COR-L47 (cell line): ENCODE results near the gene ZBTB43.

Experiments used
- DNase-seq: peaks from one replicate; lab custom pipeline; 2025; lab: John Stamatoyannopoulos, UW

ZBTB43 gene

DNA sequence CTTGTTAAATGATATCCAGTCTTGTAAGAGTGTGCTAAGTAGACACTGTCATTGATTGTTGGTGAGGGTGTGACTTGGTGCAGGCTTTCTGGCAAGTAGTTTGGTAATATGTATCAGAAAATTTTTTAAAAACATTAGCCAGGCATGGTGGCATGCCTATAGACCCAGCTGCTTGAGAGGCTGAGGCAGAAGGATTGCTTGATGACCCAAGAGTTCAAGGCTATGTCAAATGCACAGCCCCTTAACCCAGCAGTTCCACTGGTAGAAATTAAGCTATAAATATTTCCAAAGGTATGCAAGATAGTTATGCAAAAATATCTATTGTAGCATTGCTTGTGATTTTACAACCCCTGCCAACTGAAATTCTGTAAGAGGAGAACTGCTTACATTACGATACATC lies 24.2 kb downstream of the ZBTB43 start:
- DNase-seq = no peak

DNA sequence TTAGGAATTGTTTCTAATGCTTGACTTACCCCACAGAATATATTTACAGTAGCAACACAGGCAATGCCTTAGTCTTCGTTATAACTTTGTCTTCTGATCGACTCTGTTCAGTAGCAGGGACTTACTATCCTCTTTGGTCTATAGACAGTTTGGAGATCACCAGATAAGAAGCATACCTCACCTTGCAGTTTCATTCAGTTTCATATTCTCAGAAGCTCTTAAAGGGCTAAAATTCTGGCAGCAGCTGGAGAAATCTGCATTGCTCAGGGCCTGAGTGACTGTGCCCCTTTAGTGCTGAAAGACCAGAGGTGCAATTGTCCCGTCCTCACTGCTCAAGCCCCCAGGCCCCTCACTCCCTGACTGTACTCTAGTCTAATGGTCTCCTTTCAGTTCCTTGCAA lies 26.0 kb downstream of the ZBTB43 start:
- DNase-seq = no peak

DNA sequence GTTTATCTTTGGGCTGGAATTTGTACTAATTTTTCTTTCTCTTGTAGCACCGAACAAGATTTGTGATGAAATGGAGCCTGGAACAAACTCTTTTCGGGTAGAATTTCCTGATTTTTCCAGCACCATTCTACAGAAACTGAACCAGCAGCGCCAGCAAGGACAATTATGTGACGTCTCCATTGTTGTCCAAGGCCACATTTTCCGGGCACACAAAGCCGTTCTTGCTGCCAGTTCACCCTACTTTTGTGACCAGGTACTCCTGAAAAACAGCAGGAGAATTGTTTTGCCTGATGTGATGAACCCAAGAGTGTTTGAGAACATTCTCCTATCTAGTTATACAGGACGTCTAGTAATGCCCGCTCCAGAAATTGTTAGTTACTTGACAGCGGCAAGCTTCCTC lies 27.6 kb downstream of the ZBTB43 start:
- no peak for DNase-seq

DNA sequence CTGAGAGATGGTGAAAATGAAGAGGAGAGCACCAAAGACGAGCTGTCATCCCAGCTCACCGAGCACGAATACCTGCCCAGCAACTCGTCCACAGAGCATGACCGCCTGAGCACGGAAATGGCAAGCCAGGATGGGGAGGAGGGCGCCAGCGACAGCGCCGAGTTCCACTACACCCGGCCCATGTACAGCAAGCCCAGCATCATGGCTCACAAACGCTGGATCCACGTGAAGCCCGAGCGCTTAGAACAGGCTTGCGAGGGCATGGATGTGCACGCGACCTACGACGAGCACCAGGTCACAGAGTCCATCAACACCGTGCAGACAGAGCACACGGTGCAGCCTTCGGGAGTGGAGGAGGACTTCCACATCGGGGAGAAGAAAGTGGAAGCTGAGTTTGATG lies 28.2 kb downstream of the ZBTB43 start:
- DNase-seq = no peak

DNA sequence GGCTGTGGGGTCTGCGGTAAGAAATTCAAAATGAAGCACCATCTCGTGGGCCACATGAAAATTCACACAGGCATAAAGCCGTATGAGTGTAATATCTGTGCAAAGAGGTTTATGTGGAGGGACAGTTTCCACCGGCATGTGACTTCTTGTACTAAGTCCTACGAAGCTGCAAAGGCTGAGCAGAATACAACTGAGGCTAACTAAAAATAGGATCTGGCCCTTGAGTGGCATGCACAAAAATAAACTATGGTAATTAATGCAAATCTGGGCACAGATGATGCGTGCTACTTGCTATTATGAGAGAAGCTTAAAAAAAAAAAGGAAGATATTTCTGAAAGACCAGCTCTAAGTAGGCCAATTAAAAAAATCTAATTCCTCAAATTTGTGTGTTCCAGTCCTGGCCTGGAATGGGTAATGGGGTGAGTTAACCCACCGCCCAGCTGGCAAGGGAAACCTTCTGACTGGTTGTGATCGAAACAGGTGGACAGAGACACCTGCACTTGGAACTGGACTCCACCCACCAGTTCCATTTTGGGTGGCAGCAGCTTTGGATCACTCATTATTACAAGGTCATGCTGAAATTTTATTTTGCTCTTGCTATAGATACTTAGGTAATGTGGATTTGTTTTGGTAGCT lies 29.0 kb downstream of the ZBTB43 start:
- no peak for DNase-seq

DNA sequence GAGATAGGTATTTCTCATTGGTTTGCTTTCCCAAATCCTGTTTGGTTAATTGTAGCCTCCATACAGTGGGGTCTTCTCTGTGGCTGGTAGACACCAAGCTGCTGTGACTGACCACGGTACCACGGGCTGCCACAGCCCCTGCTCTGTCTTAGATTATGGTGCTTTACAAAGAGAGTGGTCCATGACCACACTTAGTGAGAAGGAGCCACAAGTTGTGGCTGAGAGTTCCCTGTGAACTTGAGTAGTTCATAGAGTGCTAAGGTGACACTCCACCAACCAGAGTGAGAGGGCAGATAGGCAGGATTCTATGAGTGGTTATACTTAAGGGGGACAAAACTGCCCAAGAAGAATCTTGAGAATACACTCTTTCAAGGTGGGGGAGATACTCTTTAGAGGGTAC lies 29.8 kb downstream of the ZBTB43 start:
- no peak for DNase-seq

DNA sequence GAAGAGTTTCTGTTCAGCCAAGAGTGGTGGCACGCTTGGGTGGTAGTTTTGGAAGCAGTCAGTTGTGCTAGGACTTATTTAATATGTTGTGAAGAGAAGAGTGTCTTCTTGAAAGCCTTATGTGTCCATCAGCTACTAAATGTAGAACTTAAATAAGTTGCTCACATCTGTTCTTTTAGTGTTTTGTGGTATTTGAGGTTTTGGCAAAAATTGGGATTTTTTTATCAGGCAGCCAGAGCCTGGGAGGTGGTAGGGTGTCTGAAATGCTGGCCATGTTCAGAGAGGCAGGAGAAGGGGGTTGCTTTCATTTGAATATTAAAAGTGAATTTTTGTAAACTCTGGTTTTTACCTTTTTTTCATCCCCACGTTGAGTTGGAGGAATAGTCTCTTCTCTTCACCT lies 31.4 kb downstream of the ZBTB43 start:
- no peak for DNase-seq

DNA sequence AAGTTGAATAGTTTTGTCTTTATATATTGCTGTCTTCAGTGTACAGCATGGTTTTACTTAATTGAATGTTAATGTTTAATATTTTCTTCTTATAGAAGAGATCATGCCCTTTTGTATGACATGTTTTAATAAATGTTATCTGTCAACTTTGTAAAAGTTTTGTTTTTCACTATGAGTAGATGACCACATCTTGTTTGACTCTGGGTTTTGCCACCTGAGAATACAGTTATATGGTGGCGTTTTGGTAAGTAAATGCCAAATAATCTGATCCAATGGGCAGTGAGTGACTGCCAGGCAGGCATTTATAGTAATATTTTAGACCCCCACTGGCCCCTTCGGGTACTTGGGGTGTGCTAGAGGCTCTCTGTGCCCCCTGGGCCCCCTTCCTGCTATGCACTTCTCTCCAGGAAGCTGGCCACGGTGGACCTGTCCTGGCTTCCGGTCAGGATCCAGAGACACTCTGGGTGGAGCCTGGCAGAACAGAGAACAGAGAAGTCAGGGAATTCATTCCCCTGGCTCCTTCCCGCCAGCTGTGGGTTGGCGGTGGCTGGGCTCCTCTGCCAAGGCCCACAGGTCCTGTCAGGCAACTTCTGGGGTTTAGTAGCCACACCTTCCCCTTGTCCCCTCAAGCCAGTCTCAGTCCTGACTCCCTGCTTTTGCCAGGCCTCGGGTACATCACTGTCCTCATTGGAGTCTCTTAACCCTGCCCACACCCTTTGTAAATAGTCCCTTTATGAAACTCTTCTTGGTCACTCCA lies 33.4 kb downstream of the ZBTB43 start:
- no peak for DNase-seq

DNA sequence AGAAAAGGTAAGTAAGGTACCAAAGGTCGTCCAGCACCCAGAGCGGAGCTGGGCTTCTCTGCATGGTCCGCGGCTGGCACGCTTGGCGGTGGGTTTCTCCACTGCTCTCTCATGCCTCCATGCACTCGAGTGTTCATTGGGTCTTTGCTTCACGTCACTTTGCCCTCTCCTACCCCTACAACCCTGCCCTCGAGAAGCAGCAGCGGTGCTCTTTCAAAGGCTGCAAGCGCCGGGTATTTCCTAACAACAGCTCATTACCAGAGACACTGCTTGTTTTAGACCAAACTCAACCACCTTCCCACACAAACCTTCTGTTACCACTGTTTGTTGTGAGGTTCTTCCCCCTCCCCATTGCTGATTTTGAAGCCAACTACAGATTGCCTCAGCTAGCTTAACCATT lies 34.1 kb downstream of the ZBTB43 start:
- no peak for DNase-seq

DNA sequence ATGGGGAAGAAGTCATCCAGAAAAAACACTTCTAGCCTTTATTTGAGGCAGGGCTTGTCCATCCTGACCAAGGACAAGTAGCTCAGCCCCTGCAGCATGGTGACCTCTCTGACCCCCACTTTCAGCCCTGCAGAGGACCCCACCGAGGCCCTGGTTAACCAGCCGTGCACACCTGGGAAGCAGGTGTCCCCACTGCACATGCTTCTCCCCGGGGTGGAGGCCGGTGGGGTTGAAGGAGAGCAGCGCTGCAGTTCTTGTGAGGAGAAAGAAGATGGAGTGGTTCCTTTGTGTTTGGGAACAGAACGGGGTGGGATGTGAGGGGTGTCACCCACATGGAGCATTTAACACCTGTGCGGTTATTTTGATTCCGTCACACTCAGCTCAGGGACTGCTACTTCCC lies 34.5 kb downstream of the ZBTB43 start:
- no peak for DNase-seq

DNA sequence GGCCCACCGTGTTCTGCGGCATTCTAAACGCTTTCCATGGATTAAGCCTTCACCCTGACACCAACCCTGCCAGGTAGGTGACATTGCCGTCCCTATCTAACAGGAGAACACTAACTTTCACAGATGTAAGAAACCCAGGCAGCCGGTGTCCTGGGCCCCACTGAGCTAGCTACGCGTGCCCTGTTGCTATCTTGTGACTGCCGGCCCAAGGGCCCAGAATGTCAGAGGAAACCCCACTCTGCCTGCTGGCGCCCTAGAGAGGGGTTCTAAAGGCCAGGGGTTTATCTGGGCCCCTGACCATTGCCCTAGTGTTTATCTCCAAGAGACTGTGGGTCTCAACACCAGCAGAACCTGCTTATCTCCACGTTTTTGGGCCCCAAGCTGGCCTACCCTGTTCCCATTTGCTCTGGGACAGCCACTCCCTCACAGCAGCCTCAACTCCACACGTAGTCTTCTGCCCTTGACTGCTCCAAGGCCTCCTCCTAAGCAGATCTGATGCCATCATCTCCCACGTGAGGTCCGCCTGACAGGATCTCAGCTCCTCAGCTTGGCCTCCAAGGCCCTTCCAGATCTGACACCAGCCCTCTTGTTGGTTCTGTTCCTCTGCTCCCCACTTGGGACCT lies 37.5 kb downstream of the ZBTB43 start:
- no peak for DNase-seq

DNA sequence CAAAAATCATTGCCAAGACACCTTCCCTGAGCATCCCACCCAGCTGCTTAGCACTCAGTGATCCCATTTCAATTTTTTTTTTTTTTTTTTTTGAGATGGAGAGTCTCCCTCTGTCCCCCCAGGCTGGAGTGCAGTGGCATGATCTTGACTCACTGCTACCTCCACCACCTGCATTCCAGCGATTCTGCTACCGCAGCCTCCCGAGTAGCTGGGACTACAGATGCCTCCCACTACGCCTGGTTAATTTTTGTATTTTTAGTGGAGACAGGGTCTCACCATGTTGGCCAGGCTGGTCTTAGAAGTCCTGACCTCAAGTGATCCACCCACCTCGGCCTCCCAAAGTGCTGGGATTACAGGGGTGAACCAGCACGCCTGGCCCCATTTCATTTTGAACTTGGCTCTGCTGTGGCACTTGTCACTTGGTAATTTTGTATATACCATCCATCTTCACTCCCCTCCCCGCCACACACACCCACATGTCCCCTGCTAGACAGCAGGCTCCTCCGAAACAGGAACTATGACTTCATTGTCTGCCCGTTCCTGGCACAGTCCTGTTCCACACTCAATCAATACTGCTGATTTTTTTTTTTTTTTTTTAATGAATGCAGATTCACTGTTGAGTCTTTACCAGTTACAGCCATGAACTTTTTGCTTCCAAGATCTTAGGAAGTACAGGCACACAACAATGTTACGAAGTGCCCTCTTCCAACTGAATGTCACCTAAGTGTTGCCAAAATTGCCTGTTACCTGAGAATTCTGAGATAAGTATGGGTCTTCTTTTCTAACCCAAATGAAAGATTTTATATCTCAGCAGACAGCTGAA lies 38.3 kb downstream of the ZBTB43 start:
- no peak for DNase-seq

DNA sequence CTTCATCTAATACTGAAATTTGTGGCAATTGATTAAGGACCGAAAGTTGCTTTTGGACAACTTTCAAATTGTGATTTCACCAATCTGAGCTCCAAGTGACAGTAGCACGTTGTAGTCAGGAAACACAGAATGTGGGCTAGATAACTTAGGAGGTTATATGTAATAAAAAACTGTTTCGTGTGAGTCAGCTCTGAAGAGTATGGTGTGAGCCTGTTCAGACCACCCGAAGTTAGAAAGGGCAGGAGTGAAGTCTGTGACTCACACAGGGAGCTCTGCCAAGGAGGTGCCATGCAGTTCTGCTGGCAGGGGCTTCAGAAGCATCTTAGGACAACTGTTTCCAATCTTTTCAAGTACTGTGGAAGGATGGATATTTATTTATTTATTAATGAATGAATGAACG lies 39.2 kb downstream of the ZBTB43 start:
- DNase-seq = no peak

DNA sequence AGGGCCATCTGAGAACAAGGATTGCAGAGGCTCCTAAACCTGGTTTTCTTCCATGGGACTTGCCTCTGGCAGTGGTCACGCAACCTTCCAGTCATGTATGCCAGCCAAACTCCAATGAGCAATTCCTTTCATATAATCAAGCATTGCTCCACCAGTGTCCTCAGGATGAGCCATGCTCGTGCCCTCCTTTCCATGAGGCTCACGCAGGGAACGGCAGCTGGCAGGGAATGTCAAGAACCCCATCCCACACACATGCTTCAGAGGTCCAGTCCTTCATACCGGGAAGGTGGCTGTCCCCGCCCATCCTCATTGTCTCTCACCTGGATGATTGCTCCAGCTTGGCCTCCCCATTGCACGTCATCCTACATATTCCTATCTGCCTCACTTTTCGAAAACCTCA lies 42.2 kb downstream of the ZBTB43 start:
- no peak for DNase-seq

DNA sequence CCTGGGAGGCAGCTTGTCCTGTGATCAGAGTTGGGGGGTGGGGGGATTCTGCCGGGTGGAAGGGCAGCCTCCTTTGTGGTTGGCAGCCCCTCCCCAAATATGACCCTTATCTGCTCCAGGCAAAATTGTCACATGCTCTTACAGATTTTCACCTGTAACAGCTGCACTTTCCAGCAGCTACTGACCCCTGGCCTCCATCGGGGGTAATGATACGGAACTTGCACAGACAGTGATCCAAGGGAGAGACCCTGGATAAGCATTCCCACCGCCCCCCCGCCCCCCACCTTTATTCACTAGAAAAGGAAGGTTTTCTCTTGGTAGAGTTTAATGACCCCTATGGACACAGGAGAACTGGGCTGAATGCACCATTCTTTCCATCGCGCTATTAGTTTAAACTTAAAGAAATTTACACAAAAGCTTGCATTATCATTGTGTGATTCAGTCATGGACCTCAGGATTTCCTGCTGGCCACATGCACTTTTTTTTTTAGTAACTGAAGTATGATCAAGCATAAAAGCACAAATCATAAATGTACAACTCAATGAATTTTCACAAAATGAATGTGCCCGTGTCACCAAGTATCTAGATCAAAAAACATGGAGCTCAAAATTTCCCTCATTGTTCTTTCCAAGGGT lies 44.9 kb downstream of the ZBTB43 start:
- DNase-seq = no peak

DNA sequence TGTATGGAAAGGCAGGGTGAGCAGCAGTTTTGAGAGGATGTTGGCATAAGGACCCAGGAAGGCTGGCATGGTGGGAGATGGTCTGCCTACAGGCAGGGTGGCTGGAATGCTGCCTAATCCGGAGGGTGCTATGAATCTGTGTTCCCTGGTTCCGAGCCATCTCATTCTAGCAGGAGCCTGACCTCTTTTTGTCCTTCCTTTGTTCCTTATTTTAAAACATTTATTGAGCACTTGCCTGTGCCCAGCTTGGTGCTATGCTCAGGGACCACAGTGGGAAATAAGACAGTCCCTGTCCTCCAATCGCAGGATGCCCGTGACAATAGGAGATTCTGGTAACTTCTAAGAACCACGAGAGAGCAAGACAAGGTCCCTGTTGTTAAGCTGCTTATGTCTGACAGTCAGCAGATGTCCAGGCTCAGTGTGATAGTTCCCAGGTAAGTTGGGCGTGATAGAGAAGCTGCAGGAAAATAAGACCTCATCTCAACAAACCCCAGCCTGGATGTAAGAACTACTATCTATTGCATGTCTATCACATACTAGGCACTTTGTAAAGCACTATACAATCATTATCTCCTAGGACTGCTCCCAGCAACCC lies 46.5 kb downstream of the ZBTB43 start:
- no peak for DNase-seq

DNA sequence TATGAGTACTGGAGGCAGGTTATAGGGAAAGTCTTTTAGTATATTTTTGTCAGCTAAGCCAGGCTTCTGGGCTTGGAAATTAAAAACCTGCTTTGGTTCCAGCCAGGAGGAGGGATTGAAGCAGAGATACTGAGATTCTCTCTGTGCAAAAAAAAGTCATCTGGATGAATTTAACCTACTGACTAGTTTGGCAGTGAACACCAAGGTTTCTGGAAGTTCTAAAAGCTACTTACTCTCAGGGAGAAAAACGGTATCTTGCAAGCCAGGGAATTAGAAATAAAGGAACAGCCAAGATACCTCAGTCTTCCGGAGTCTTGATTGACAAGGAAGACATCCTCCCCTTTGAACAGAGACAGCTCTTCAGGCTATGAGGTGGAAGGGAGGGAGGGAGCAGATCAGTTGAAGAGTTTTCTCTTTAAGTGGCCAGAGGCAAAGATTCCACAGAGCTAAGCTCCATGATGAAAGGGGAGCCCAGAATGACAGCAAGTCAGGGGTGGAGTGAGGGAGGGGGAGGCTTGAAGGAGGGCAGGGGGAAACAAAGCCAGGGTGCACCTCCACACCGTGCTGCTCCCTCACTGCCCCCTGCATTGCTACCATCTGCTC lies 47.3 kb downstream of the ZBTB43 start:
- no peak for DNase-seq

DNA sequence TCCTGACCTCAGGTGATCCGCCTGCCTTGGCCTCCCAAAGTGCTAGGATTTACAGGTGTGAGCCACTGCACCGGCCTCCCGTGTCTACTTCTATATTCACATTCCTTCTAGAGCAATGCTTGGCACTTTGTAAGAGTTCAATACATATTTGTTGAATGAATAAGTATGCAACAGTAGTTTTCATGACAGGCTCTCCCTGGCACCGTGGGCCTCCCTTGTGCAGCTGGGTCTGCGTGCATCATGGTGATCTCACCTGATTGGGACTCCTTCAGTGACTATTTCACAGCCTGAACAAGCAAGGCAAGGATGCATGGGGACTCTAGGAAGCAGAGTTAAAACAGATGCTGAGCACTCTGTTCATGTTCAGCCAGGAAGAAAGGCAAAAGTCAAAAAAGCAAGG lies 48.8 kb downstream of the ZBTB43 start:
- DNase-seq = no peak

DNA sequence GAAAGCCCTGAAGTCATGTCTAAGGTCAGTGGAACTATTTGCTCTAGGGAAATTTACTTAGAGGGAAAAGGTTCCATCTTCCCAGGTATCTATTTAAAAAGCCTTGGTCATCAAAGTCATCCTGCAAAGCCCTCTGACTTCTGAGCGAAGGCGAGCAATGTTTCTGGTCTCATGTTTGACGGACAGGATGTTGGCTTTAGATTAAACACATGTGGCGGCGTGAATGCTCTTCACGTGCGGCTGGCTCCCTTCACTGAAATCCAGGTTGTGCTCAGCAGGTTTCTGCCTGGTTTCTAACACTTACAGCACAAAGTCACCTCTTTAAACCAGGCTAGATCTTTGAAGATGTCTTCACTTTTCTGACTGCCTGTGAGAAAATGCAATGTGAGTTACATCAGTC lies 49.9 kb downstream of the ZBTB43 start:
- DNase-seq = no peak

DNA sequence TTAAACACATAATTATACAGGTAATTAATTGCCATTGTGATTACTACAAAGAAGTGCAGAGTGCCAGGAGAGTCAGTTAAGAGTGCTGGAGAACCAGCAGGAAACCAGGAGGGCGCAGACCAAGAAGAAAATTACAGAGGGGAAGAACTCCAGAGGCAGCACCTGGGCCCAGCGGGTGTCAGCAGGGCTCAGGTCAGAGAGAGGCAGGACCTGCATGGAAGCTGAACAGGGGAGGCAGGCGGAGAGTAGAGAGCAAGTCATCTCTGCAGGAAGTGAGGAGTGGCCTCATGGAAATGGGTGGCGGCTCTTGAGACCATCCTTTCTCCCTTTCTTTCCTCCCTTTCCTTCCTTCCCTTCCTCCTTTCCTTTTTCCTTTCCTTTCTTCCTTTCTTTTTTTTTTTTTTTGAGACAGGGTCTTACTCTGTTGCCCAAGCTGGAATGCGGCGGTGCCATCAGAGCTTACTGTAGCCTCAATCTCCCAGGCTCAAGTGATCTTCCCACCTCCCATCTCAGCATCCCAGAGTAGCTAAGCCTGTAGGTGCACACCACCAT lies 51.6 kb downstream of the ZBTB43 start:
- peak; percentile 80 for DNase-seq
